ENCODE results near the gene GADD45G. TPM values are rescaled to one million over a fixed set of nuclear protein-coding genes. Genes with fewer than 3 reads are reported as not detected.

Gene GADD45G
- total and polyA plus RNA-seq, 2 of the 4 experiments (the other 2 are of a cell fraction), result 0.15 TPM; not detected in 1

- dilution Hi-C loops (cut with HindIII; ENCODE audit: low sequenced_read_pairs, unreplicated experiment) (no loop called here), in situ Hi-C loops (cut with MboI; ENCODE audit: low sequenced_read_pairs) (no loop called here), intact Hi-C loops (cut with micrococcal nuclease) (no loop called here)
- H3K36me3 ChIP-seq (ENCODE audit: control insufficient read depth, insufficient read depth, low read length), result no peaks in the 10 kb centered on the region
- H2AFZ ChIP-seq (replicated peaks; ENCODE audit: low read length, poor library complexity), result no peak overlapping the region
- no peak overlapping the region for H2BK20ac ChIP-seq (ENCODE audit: low read depth, low read length)
- ChIA-PET POLR2A (ENCODE audit: unreplicated experiment) (no interaction called here), CTCF (no interaction called here)
- H2BK5ac ChIP-seq (ENCODE audit: low read depth, low read length, poor library complexity, severe bottlenecking), result no peak overlapping the region
- H3K9me1 ChIP-seq (ENCODE audit: insufficient read depth, low read length), result no peaks in the 10 kb centered on the region
- no peak overlapping the region for H2BK120ac ChIP-seq (ENCODE audit: low read depth, low read length)
- no peak overlapping the region for H3K23ac ChIP-seq (ENCODE audit: low read depth, low read length)
- H4K91ac ChIP-seq (ENCODE audit: insufficient read depth, low read depth, low read length), result no peak overlapping the region
- no peaks in the 10 kb centered on the region for H3K9me3 ChIP-seq (ENCODE audit: control insufficient read depth, insufficient read depth, low read length)
- no peaks in the 10 kb centered on the region for H3K4me1 ChIP-seq (ENCODE audit: control insufficient read depth, insufficient read depth, low read length)
- H3K27me3 ChIP-seq (ENCODE audit: control insufficient read depth, insufficient read depth, low read length), result peaks cover 29% of the 10 kb centered on the region
- no peak for TF ChIP-seq MAZ (IDR thresholded peaks at IDR 0.05; ENCODE audit: borderline replicate concordance, low read depth, low read length)
- no peak for ATAC-seq (ENCODE audit: low read depth)
- H4K8ac ChIP-seq (ENCODE audit: low read depth in 2 of 2, low read length in 2 of 2), result no peak overlapping the region
- H3K79me1 ChIP-seq (ENCODE audit: low read depth in 1 of 2, low read length in 2 of 2), result no peaks in the 10 kb centered on the region
- H3K18ac ChIP-seq (ENCODE audit: low read depth, low read length), result no peak overlapping the region
- no peak overlapping the region for H3K56ac ChIP-seq (ENCODE audit: extremely low read depth, insufficient read depth, low read length)
- H3K14ac ChIP-seq (replicated peaks; ENCODE audit: low read depth, low read length), result no peak overlapping the region
- H3K27ac ChIP-seq (ENCODE audit: insufficient read depth, low read length), result no peak overlapping the region
- no peak overlapping the region for H2AK9ac ChIP-seq (replicated peaks; ENCODE audit: low read depth, low read length, poor library complexity)
- no peak overlapping the region for H2AK5ac ChIP-seq (ENCODE audit: low read depth, low read length)
- H4K5ac ChIP-seq (ENCODE audit: low read depth, low read length), result no peak overlapping the region
- no peak overlapping the region for H3K4ac ChIP-seq (ENCODE audit: low read depth, low read length)
- no peak for DNase-seq
- H2BK15ac ChIP-seq (ENCODE audit: low read depth, low read length), result no peak overlapping the region
- H3K4me2 ChIP-seq (ENCODE audit: low read depth, low read length), result no peak overlapping the region
- H3K9ac ChIP-seq (ENCODE audit: low read depth, low read length), result no peak overlapping the region
- 35% methylated on average over 5 of the region's 14 CpGs; no CpG with 5 or more reads in 1 of the 2 experiments for WGBS, 2 experiments (ENCODE audit: extremely low coverage in 2 of 2, insufficient read length in 1 of 2)
- H3K4me3 ChIP-seq (ENCODE audit: insufficient read depth, low read depth, low read length), result no peak overlapping the region
- H4K20me1 ChIP-seq (ENCODE audit: insufficient read depth, low read length), result no peaks in the 10 kb centered on the region
- BruUV-seq (replicated peaks), result no TSS peak
Observed at GRCh38 chr9:89625721-89626687, 21.2 kb downstream of the GADD45G start.
